OCI-LY1 (cell line): Measurements from ENCODE around the gene GDF15.

ENCODE experiments used
- H2AFZ ChIP-seq: fragments of 200-600 bp; sonication (generic), shearing (Covaris generic); 2 replicates; pipeline ENCODE4 v1.6.0; 2014; ENCODE audit warnings: antibody characterized with exemption, mild to moderate bottlenecking, low read length
- H3F3A ChIP-seq: fragments of 200-600 bp; sonication (generic), shearing (Covaris generic); 2 replicates; pipeline ENCODE4 v1.6.0; 2014; ENCODE audit warnings: mild to moderate bottlenecking, antibody characterized with exemption, low read length, moderate library complexity; ENCODE audit not compliant: insufficient read depth
- H3K27ac ChIP-seq: fragments of 200-600 bp; sonication (generic); 2 replicates; pipeline ENCODE4 v1.5.1; 2014; ENCODE audit warnings: low read length, mixed run types, mild to moderate bottlenecking, low read depth; ENCODE audit not compliant: poor library complexity, severe bottlenecking
- H3K27me3 ChIP-seq: fragments of 200-600 bp; sonication (generic); 2 replicates; pipeline ENCODE4 v1.6.0; 2014; ENCODE audit warnings: antibody characterized with exemption, mild to moderate bottlenecking, low read length, moderate library complexity; ENCODE audit not compliant: insufficient read depth
- H3K36me3 ChIP-seq: fragments of 200-600 bp; sonication (generic); 2 replicates; pipeline ENCODE4 v1.6.1; 2014; ENCODE audit warnings: mild to moderate bottlenecking, antibody characterized with exemption, low read length, moderate library complexity, mixed read lengths; ENCODE audit not compliant: insufficient read depth
- H3K4me1 ChIP-seq: fragments of 200-600 bp; sonication (generic); 2 replicates; pipeline ENCODE4 v1.5.1; 2014; ENCODE audit warnings: mild to moderate bottlenecking, low read length, moderate library complexity; ENCODE audit not compliant: insufficient read depth, severe bottlenecking
- H3K4me2 ChIP-seq: fragments of 200-600 bp; sonication (generic), shearing (Covaris generic); 2 replicates; pipeline ENCODE4 v1.6.1; 2014; ENCODE audit warnings: low read length
- H3K4me3 ChIP-seq: fragments of 200-600 bp; sonication (generic); 2 replicates; pipeline ENCODE4 v1.5.1; 2014; ENCODE audit warnings: low read length, low read depth, mild to moderate bottlenecking, mixed read lengths; ENCODE audit not compliant: poor library complexity, severe bottlenecking
- H3K79me2 ChIP-seq: fragments of 200-600 bp; shearing (Covaris generic); 2 replicates; pipeline ENCODE4 v1.6.1; 2016; ENCODE audit warnings: mixed run types, low read length, mixed read lengths; ENCODE audit not compliant: insufficient read depth
- H3K9ac ChIP-seq: fragments of 200-600 bp; sonication (generic), shearing (Covaris generic); 2 replicates; pipeline ENCODE4 v1.6.1; 2014; ENCODE audit warnings: mild to moderate bottlenecking, low read length, mixed read lengths
- H3K9me2 ChIP-seq: fragments of 200-600 bp; sonication (generic), shearing (Covaris generic); 2 replicates; pipeline ENCODE4 v1.6.1; 2014; ENCODE audit warnings: low read depth, mild to moderate bottlenecking, low read length, mixed read lengths
- H3K9me3 ChIP-seq: fragments of 200-600 bp; shearing (Covaris generic); 2 replicates; pipeline ENCODE4 v1.6.1; 2014; ENCODE audit warnings: low read length, mixed read lengths
- H4K20me1 ChIP-seq: fragments of 200-600 bp; sonication (generic), shearing (Covaris generic); 2 replicates; pipeline ENCODE4 v1.6.0; 2016; ENCODE audit warnings: mild to moderate bottlenecking, low read length; ENCODE audit not compliant: insufficient read depth
- CTCF ChIP-seq: fragments of 200-600 bp; sonication (generic), shearing (Covaris generic); IDR thresholded peaks from 2 replicates; pipeline ENCODE4 v1.5.1; 2017; ENCODE audit warnings: mild to moderate bottlenecking, antibody characterized with exemption, low read length, moderate library complexity, mixed read lengths
- EZH2 ChIP-seq: fragments of 200-600 bp; sonication (generic), shearing (Covaris generic); IDR thresholded peaks from 2 replicates; pipeline ENCODE4 v1.8.0; 2017; ENCODE audit warnings: borderline replicate concordance, mixed run types, mild to moderate bottlenecking, antibody characterized with exemption, low read length, moderate library complexity, mixed read lengths

GDF15 gene

GRCh38 chr19:18390065-18390907 is 4.3 kb downstream of the GDF15 start:
- Histone ChIP-seq H3K4me3 (no peak overlapping the region), H3K9ac (no peak overlapping the region)

GRCh38 chr19:18391509-18392075 is 5.6 kb downstream of the GDF15 start:
- no peak overlapping the region for H2AFZ ChIP-seq
- no peaks in the 10 kb centered on the region for H3K9me2 ChIP-seq
- no peak for TF ChIP-seq EZH2
- TF ChIP-seq CTCF: no peak
- H3K27me3 ChIP-seq: peaks cover 21% of the 10 kb centered on the region; the same call in 1 of the 2 replicates
- no peaks in the 10 kb centered on the region for H3K36me3 ChIP-seq
- no peak overlapping the region for H3K4me2 ChIP-seq
- no peak overlapping the region for H3K27ac ChIP-seq
- no peaks in the 10 kb centered on the region for H3K9me3 ChIP-seq
- H3K4me3 ChIP-seq: no peak overlapping the region
- no peak overlapping the region for H3K9ac ChIP-seq
- H3K79me2 ChIP-seq: no peaks in the 10 kb centered on the region
- no peaks in the 10 kb centered on the region for H3F3A ChIP-seq
- H3K4me1 ChIP-seq: peaks cover 28% of the 10 kb centered on the region
- H4K20me1 ChIP-seq: no peaks in the 10 kb centered on the region

More at GRCh38 chr19:18390065-18390907, 4.3 kb downstream of the GDF15 start:
- no peak overlapping the region for H3K27ac ChIP-seq
- H2AFZ ChIP-seq: no peak overlapping the region
- no peaks in the 10 kb centered on the region for H3K36me3 ChIP-seq
- peaks cover 17% of the 10 kb centered on the region; the same call in 1 of the 2 replicates for H3K27me3 ChIP-seq
- no peaks in the 10 kb centered on the region for H3K9me2 ChIP-seq
- H3K4me2 ChIP-seq: no peak overlapping the region
- H3F3A ChIP-seq: no peaks in the 10 kb centered on the region
- H4K20me1 ChIP-seq: no peaks in the 10 kb centered on the region
- H3K79me2 ChIP-seq: no peaks in the 10 kb centered on the region
- peaks cover 26% of the 10 kb centered on the region for H3K4me1 ChIP-seq
- TF ChIP-seq EZH2 (no peak), CTCF (no peak)
- H3K9me3 ChIP-seq: no peaks in the 10 kb centered on the region

GRCh38 chr19:18392417-18392816 is 6.5 kb downstream of the GDF15 start:
- H3K9me2 ChIP-seq: no peaks in the 10 kb centered on the region
- no peak overlapping the region for H3K4me3 ChIP-seq
- no peaks in the 10 kb centered on the region for H3F3A ChIP-seq
- H4K20me1 ChIP-seq: no peaks in the 10 kb centered on the region
- H3K79me2 ChIP-seq: no peaks in the 10 kb centered on the region
- no peaks in the 10 kb centered on the region for H3K9me3 ChIP-seq
- no peak overlapping the region for H2AFZ ChIP-seq
- peaks cover 20% of the 10 kb centered on the region; the same call in 1 of the 2 replicates for H3K27me3 ChIP-seq
- peaks cover 36% of the 10 kb centered on the region for H3K4me1 ChIP-seq
- no peak overlapping the region for H3K9ac ChIP-seq
- no peak overlapping the region for H3K27ac ChIP-seq
- TF ChIP-seq CTCF (no peak), EZH2 (no peak)
- H3K4me2 ChIP-seq: no peak overlapping the region
- no peaks in the 10 kb centered on the region for H3K36me3 ChIP-seq
